Upper lobe of left lung (tissue), 4 donors: ENCODE results near the gene PRKAR1B.

ENCODE experiments used
- EP300 ChIP-seq, 4 donors: sonication (generic); formaldehyde crosslinking; IDR thresholded peaks; one replicate each; pipeline ENCODE4 v1.5.1; 2017; ENCODE audit warnings: antibody characterized with exemption in 4 of 4, control low read depth in 2 of 4
- POLR2AphosphoS5 ChIP-seq, 2 donors: sonication (generic); formaldehyde crosslinking; IDR thresholded peaks; one replicate each; pipeline ENCODE4 v1.5.1; 2017; ENCODE audit warnings: antibody characterized with exemption in 2 of 2
- TF ChIP-seq, protein P1 (sequence below), 6 experiments: fragments of 450-650 bp in 4 of 6; fragments of 200-600 bp in 2 of 6; sonication (generic) in 2 of 6; IDR thresholded peaks; one replicate each; pipeline ENCODE4 v1.5.1; 2016 to 2019; ENCODE audit warnings: antibody characterized with exemption in 6 of 6

DNA sequence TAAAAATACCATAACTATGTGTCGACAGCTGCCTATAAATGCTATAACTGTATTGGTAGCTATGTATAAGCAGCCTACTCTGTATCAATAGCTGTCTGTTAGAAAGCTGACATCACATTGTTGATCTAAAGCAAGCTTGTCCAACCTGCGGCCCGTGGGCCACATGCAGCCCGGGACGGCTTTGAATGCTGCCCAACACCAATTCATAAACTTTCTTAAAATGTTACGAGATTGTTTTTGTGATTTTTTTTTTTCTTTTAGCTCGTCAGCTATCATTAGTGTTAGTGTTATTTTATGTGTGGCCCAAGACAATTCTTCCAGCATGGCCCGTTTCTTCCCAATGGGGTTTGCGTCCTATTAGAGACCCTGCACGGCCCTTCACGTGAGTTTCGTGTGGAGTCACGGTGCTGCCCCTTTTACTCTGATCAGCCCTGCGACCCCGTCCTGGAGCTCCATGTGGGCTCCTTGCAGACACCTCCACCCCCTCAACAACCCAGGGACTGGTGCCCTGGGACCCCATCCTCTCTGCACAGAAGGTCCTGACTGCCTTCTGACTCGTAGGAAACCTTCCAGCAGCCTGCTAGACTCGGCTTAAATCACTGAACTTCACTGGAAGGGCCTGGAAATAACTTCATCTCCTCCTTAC is 4.5 kb upstream of the PRKAR1B start:
- TF ChIP-seq, protein P1, sequence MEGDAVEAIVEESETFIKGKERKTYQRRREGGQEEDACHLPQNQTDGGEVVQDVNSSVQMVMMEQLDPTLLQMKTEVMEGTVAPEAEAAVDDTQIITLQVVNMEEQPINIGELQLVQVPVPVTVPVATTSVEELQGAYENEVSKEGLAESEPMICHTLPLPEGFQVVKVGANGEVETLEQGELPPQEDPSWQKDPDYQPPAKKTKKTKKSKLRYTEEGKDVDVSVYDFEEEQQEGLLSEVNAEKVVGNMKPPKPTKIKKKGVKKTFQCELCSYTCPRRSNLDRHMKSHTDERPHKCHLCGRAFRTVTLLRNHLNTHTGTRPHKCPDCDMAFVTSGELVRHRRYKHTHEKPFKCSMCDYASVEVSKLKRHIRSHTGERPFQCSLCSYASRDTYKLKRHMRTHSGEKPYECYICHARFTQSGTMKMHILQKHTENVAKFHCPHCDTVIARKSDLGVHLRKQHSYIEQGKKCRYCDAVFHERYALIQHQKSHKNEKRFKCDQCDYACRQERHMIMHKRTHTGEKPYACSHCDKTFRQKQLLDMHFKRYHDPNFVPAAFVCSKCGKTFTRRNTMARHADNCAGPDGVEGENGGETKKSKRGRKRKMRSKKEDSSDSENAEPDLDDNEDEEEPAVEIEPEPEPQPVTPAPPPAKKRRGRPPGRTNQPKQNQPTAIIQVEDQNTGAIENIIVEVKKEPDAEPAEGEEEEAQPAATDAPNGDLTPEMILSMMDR (IDR thresholded peaks at IDR 0.05), result no peak
- TF ChIP-seq EP300 (IDR thresholded peaks at IDR 0.05) (no peak), POLR2AphosphoS5 (IDR thresholded peaks at IDR 0.05) (no peak)
